Anterior cingulate cortex (tissue), 58 donors: ENCODE measurements around the gene KTI12.
A peak's percentile ranks its signal among the peaks of the same experiment; 100 is the strongest.
"Not testable (repeated sequence)": the region's sequence is repeated elsewhere in the genome, so short reads cannot be mapped to it uniquely, and the experiment has no call there.

Experiments
- DNase-seq, 58 donors: peaks; one replicate each; lab custom pipeline; 2025; lab: John Stamatoyannopoulos, UW

KTI12 gene

DNA sequence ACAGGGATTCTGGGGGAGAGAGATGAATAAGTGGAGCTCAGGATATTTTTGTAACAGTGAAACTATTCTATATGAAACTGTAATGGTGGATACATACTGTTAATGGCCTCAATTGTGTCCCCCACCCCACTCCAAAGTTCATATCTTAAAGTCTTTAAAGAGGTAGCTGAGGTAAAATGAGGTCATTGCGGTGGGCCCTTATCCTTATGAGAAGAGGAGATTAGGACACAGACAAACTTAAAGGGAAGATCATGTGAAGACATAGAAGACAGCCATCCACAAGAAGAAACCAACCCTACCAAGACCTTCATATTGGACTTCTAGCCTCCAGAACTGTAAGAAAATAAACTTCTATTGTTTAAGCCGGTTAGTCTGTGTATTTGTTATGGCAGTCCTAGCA, 11.6 kb upstream of the KTI12 start:
- no peak for DNase-seq

GRCh38 chr1:52041551-52042185, 8.1 kb upstream of the KTI12 start:
- no peak for DNase-seq

DNA sequence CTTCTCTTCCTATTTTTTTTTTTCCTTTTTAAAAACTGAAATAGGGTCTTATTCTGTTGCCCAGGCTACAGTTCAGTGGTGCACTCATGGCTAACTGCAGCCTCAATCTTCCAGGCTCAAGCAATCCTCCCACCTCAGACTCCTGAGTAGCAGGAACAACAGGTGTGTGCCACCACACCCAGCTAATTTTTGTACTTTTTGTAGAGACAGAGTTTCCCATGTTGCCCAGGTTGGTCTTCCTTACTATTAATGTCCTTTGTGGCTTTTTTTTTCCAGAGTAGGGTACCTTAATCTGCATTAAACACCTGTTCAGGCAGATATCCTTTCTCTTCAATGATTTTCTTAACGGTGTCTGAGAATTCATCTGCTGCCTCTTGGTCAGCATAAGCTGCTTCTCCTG, 4.3 kb upstream of the KTI12 start:
- no peak for DNase-seq

DNA sequence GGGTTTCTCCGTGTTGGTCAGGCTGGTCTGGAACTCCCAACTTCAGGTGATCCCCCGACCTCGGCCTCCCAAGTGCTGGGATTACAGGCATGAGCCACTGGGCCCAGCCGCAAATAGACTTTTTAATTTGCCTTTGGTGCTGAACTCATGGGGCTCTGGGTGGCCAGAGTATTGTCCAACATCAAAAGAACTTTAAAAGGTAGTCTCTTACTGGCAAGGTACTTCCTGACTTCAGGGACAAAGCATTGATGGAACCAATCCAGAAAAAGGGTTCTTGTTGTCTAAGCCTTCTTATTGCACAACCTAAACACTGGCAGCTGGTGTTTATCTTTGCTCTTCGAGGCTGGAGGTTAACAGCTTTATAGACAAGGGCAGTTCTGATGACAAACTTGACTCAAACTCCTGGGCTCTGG, 3.8 kb upstream of the KTI12 start:
- no peak for DNase-seq

DNA sequence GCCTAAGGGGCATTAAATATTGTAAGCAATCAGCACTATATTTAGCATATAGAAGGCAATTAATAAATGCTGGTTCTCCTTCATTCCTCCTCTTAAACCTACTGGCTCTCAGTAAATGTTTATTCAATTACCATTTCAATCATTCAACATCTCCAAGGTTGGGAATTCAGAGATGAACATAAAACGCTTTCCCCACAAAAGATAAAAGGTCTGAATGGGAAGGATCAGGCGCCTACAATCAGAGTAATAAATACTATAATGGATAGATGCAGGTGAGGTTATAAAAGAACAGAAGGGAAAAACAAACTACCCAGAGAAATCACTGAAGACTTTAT, 407 bp upstream of the KTI12 start:
- no peak for DNase-seq

DNA sequence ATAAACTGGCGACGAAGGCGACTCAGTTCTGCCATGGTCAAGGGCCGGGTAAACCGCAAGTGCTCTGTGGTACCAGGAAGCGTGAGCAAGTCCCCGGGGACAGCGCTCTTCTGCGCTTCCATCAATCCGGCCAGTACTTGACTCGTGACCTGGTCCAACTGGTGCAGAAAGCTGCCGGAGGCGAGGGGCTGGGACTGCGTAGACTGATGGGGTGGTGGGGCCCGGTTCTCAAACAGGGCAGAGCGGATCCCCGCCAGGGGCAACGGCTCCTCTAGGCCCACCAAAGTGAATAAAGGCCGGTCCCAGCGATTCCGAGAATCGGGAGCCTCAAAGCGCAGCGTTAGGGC, 852 bp downstream of the KTI12 start:
- peak in 22 of 58 donors; percentile 1 to 50 (median 18) for DNase-seq

GRCh38 chr1:52032124-52032784, 1.4 kb downstream of the KTI12 start:
- DNase-seq = no peak

GRCh38 chr1:52028839-52029238, 4.8 kb downstream of the KTI12 start:
- not testable (repeated sequence) for DNase-seq

GRCh38 chr1:52028328-52028727, 5.3 kb downstream of the KTI12 start:
- no peak for DNase-seq

- DNase-seq = no peak
These were observed 7.3 kb downstream of the KTI12 start for GRCh38 chr1:52026278-52026677.

DNA sequence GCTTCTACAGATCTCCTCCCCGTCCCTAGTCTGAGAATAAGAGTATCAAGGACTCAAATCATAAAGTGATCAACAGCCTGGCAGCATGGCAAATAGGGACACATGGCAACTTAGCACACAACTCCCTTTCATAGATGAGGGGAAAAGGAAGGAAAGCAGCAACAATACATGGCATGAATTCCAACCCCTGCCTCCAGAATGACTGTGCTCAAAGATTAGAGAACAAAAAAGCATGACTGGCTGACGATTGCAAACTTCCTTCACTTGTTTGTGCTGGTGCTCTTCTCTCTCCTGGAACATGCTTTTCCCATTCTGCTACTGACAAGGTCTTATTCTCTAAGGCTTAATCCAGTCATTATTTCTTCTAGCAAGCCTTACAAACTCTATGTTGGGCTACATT, 11.5 kb downstream of the KTI12 start:
- DNase-seq = no peak

- DNase-seq = no peak
These were observed 25.4 kb downstream of the KTI12 start for GRCh38 chr1:52008071-52008809.

DNA sequence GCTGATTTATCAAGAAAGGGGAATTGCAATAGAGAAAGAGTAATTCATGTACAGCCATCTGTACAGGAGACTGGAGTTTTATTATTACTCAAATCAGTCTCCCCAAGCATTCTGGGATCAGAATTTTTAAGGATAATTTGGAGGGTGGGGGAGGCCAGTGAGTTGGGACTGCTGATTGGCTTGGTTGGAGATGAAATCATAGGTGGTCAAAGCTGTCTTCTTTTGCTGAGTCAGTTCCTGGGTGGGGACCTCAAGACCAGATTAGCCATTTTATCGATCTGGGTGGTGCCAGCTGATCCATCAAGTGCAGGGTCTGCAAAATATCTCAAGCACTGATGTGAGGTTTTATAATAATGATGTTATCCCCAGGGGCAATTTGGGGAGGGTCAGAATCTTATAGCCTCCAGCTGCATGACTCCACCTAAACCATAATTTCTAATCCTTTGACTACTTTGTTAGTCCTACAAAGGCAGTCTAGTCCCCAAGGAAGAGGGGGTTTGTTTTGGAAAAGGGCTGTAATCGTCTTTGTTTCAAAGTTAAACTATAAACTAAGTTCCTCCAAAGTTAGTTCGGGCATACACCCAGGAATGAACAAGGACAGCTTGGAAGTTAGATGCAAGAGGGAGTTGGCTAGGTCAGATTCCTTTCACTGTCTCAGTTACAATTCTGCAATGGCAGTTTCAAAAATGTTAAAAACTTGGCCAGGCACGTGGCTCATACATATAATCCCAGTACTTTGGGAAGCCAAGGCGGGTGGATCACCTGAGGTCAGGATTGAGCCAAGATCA, 26.2 kb downstream of the KTI12 start:
- DNase-seq = no peak

DNA sequence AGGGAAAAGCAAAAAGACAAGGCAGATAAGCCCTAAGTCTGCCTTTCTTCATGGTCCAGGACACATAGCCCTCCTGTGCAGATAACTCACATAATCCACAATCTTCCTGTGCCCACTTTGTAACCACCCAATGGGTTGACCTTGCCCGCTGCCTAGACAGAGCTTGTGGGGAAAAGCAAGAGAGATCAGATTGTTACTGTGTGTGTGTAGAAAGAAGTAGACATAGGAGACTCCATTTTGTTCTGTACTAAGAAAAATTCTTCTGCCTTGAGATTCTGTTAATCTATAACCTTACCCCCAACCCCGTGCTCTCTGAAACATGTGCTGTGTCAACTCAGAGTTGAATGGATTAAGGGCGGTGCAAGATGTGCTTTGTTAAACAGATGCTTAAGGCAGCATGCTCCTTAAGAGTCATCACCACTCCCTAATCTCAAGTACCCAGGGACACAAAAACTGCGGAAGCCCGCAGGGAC, 27.5 kb downstream of the KTI12 start:
- not testable (repeated sequence) for DNase-seq

DNA sequence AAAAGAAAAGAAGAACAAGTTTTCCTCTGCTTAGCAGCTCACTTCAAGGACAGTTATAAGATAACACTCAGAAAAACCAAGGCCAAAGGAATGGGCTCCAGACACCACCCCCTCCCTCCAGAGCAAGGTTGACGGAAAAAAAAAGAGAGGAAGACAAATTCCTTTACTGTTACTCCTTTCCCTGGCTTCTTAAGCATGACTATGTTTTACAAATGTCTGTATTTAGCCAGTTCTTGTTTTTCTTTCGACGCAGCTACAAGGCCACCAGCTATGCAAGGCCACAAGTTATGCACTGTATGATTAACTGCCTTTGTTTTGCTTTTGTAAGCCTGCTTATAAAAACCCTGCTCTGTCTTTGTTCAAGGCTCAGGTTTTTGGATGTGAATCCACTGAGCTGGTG, 28.1 kb downstream of the KTI12 start:
- not testable (repeated sequence) for DNase-seq

GRCh38 chr1:52003877-52004276, 29.7 kb downstream of the KTI12 start:
- DNase-seq = no peak

DNA sequence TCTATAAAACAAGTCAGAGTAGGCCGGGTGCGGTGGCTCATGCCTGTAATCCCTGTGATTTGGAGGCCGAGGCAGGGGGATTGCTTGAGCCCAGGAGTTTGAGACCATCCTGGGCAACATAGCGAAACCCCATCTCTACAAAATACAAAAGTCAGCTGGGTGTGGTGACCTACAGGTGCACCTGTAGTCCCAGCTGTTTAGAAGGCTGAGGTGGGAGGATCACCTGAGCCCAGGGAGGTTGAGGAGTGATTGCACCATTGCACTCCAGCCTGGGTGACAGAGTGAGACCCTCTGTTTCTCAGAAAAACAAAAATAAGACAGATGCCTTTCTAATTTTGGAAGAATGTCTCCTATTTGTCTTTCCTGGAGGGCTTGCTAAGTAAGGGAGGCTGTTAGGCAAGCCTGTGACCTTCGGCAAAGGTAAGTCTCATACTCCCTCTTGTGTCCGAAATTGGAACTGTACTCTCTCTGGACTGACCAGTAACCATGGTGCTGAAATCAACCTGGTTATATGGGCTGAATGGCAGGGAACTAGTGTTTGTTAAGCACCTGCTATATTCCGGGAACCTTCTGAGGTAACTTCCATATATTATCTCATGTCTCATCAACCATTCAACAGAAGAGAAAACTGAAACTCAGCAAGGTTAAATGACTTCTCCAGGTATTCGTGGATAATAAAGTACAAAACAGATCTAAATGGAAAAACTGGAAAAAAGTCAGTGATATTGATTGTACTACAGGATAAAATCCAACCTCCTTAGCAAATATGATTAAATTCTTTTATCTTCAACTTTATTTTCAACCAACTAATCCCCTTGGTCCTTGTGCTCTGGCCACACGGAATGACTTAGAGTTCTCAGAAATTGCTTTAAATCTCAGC, 31.3 kb downstream of the KTI12 start:
- DNase-seq = peak in 25 of 58 donors; percentile 1 to 75 (median 16)

DNA sequence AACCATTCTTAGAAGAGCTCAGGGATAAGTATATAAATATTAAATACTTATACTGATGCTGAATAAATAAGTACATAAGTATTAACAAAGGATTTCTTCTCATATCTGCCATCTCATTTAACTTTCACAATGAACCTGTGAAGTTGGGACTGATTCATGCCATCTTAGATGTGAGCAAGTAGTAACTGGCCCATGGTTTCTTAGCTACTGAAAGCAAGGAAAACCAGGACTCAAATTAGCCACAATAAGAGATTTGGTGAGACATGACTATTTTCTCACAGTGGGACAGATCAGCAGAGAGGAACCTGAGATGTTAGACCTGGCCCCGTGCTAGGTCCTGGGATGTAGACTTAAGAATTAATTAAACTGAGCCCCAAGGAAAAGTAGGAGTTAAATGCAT, 34.9 kb downstream of the KTI12 start:
- no peak for DNase-seq

- DNase-seq = no peak
These were observed 35.6 kb downstream of the KTI12 start for GRCh38 chr1:51997974-51998382.

DNA sequence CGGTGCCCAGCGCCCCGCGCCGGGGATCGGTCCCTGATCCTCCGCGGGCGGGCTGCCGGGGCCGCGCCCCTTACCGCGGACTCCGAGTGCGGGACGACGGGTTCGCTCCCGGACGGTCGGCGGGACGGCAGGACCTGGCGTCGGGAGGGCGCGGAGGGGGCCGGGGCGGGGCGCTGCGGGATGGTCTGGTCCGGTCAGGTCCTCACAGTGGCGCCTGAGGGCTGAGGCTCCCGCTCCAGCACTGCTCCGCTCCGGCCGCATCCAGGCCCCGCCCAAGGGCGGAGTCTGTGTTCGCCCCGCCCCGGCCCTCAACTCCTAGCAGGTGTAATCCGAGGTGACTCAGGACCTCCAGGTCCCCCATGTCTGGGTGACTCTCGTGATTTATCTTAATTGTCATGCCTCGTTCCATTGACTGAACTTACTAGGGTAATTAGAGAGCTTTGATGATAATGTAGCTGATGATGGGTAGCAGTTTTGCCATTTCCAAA, 43.1 kb downstream of the KTI12 start, which contains the start of gene RAB3B:
Gene RAB3B (minus strand): TSS at position 223 of the 488 bp plus-strand sequence. CDS start 13,583 bp downstream, outside the sequence.
- peak in 21 of 58 donors; percentile 2 to 40 (median 11) for DNase-seq
